Glutamatergic neuron (in vitro differentiated cells): ENCODE results near the gene ALDOA. TPM values are rescaled to one million over a fixed set of nuclear protein-coding genes. Genes with fewer than 3 reads are reported as not detected.

Experiments
- DNase-seq: peaks from one replicate; pipeline ENCODE4 v3.0.0; 2022
- H3K27ac Mint-ChIP-seq: one replicate; pipeline ENCODE4 v1.8.0; 2020; ENCODE audit warnings: mild to moderate bottlenecking, mixed read lengths, inconsistent platforms; ENCODE audit not compliant: unreplicated experiment
- H3K27me3 Mint-ChIP-seq: one replicate; pipeline ENCODE4 v1.8.0; 2020; ENCODE audit warnings: mild to moderate bottlenecking, moderate library complexity, mixed read lengths, inconsistent platforms; ENCODE audit not compliant: unreplicated experiment
- H3K36me3 Mint-ChIP-seq: one replicate; pipeline ENCODE4 v1.8.0; 2020; ENCODE audit warnings: mild to moderate bottlenecking, mixed read lengths, inconsistent platforms; ENCODE audit not compliant: unreplicated experiment
- H3K4me1 Mint-ChIP-seq: one replicate; pipeline ENCODE4 v1.8.0; 2020; ENCODE audit warnings: mild to moderate bottlenecking, low read depth, mixed read lengths, inconsistent platforms; ENCODE audit not compliant: unreplicated experiment
- H3K4me3 Mint-ChIP-seq: one replicate; pipeline ENCODE4 v1.8.0; 2020; ENCODE audit warnings: mild to moderate bottlenecking, mixed read lengths, inconsistent platforms; ENCODE audit not compliant: unreplicated experiment
- H3K9me3 Mint-ChIP-seq: one replicate; pipeline ENCODE4 v1.8.0; 2020; ENCODE audit warnings: mild to moderate bottlenecking, moderate library complexity, mixed read lengths, inconsistent platforms; ENCODE audit not compliant: unreplicated experiment
- total RNA-seq: library from RNA; stranded (reverse); fragmentation: NEBNext Ultra II Directional; extraction: Animal tissue kit (Norgen Biotek cat#: 25700); gene quantifications from one replicate; pipeline ENCODE4 v1.2.1, GENCODE V29; 2021; ENCODE audit not compliant: unreplicated experiment
- TF ChIP-seq, protein P1 (sequence below): fragments of 200-600 bp; sonication (generic); IDR thresholded peaks from one replicate; pipeline ENCODE4 v1.5.0; 2021; ENCODE audit not compliant: partially characterized antibody, unreplicated experiment

The ALDOA gene
- total RNA-seq, 1 donor from 2014 or later, result 437 TPM

- TF ChIP-seq, protein P1, sequence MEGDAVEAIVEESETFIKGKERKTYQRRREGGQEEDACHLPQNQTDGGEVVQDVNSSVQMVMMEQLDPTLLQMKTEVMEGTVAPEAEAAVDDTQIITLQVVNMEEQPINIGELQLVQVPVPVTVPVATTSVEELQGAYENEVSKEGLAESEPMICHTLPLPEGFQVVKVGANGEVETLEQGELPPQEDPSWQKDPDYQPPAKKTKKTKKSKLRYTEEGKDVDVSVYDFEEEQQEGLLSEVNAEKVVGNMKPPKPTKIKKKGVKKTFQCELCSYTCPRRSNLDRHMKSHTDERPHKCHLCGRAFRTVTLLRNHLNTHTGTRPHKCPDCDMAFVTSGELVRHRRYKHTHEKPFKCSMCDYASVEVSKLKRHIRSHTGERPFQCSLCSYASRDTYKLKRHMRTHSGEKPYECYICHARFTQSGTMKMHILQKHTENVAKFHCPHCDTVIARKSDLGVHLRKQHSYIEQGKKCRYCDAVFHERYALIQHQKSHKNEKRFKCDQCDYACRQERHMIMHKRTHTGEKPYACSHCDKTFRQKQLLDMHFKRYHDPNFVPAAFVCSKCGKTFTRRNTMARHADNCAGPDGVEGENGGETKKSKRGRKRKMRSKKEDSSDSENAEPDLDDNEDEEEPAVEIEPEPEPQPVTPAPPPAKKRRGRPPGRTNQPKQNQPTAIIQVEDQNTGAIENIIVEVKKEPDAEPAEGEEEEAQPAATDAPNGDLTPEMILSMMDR, result no peak
- DNase-seq, result no peak
- Mint-ChIP-seq H3K9me3 (peaks cover 5% of the 10 kb centered on the region), H3K36me3 (no peaks in the 10 kb centered on the region), H3K27me3 (peaks cover 12% of the 10 kb centered on the region), H3K4me3 (no peak within 1 kb of the TSS), H3K4me1 (peaks cover 13% of the 10 kb centered on the region), H3K27ac (no peak within 1 kb of the TSS)
Observed at GRCh38 chr16:30022887-30023286, 42.7 kb upstream of the ALDOA start, which contains the start of gene C16orf92. Gene C16orf92 (plus strand): TSS chr16:30023198. CDS start chr16:30023341, 143 bp downstream.

GRCh38 chr16:30023586-30023985 lies 42.0 kb upstream of the ALDOA start:
- Mint-ChIP-seq H3K9me3 (peaks cover 5% of the 10 kb centered on the region), H3K27ac (no peak overlapping the region), H3K36me3 (no peaks in the 10 kb centered on the region), H3K27me3 (peaks cover 14% of the 10 kb centered on the region), H3K4me3 (no peak overlapping the region), H3K4me1 (peaks cover 16% of the 10 kb centered on the region)
- DNase-seq, result no peak
- TF ChIP-seq, protein P1, result no peak

- Mint-ChIP-seq H3K36me3 (no peaks in the 10 kb centered on the region), H3K4me3 (no peak overlapping the region), H3K4me1 (peaks cover 20% of the 10 kb centered on the region), H3K27me3 (peaks cover 14% of the 10 kb centered on the region), H3K9me3 (peaks cover 5% of the 10 kb centered on the region), H3K27ac (no peak overlapping the region)
- DNase-seq, result no peak
- TF ChIP-seq, protein P1, result no peak
Observed at GRCh38 chr16:30024451-30024850, 41.1 kb upstream of the ALDOA start.

GRCh38 chr16:30025156-30025555 lies 40.4 kb upstream of the ALDOA start:
- Mint-ChIP-seq H3K36me3 (no peaks in the 10 kb centered on the region), H3K9me3 (peaks cover 7% of the 10 kb centered on the region), H3K27ac (no peak overlapping the region), H3K4me3 (no peak overlapping the region), H3K4me1 (peaks cover 25% of the 10 kb centered on the region), H3K27me3 (peaks cover 17% of the 10 kb centered on the region)
- TF ChIP-seq, protein P1, result no peak
- DNase-seq, result no peak

DNA sequence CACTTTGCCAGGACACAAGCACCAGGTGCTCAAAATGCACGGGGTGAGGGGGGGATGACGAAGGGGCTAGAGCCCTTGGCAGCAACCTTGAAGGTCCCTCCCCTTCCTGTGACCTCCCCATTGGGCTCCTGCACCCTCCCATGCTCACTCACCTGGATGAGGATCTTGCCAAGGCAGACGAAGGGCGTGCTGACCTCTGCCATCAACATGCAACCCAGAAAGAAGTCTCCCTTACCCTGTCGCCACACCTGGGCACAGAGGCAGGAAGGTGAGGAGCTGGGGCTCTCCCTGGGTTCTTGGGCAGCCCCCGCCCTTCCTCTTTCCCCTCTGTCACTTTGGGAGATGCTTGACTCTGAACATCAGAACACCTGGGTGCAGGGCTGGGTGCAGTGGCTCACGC lies 40.0 kb upstream of the ALDOA start:
- TF ChIP-seq, protein P1, result no peak
- Mint-ChIP-seq H3K27ac (no peak overlapping the region), H3K36me3 (no peaks in the 10 kb centered on the region), H3K27me3 (peaks cover 17% of the 10 kb centered on the region), H3K4me3 (no peak overlapping the region), H3K4me1 (peaks cover 25% of the 10 kb centered on the region), H3K9me3 (peaks cover 7% of the 10 kb centered on the region)
- DNase-seq, result no peak
